IMR-90 (cell line): Measurements from ENCODE around the gene CENPX. TPM values are rescaled to one million over a fixed set of nuclear protein-coding genes. Genes with fewer than 3 reads are reported as not detected.

Experiments used
- ATAC-seq: fragments of 200-7000 bp; cut with Tn5 transposase; 2 replicates; pipeline ENCODE4 v1.9.1; 2020; ENCODE audit warnings: low read depth, mild to moderate bottlenecking, moderate library complexity
- BruUV-seq: library from RNA; stranded (reverse); fragments of 400-500 nt; replicated peaks from 2 replicates; lab custom pipeline; 2021; lab: Mats Ljungman, UMichigan
- CTCF ChIA-PET: fragments of 300-600 bp; formaldehyde crosslinking; extraction: SDS; loops from one replicate; lab custom pipeline; 2021; ENCODE audit warnings: antibody characterized with exemption; lab: Yijun Ruan, JAX
- POLR2A ChIA-PET: fragments of 300-600 bp; sonication (Branson Sonifier 250); formaldehyde crosslinking; loops from one replicate; lab custom pipeline; 2022; ENCODE audit warnings: antibody characterized with exemption; ENCODE audit not compliant: unreplicated experiment; lab: Charles Lee
- DNase-seq: peaks from one replicate; pipeline ENCODE4 v3.0.0; 2013
- H2AFZ ChIP-seq: replicated peaks from 2 replicates; pipeline ENCODE3; 2013; ENCODE audit warnings: low read length, mild to moderate bottlenecking; ENCODE audit not compliant: poor library complexity
- H2AK5ac ChIP-seq: 2 replicates; pipeline ENCODE4 v1.6.1; 2013; ENCODE audit warnings: low read depth, low read length, inconsistent platforms
- H2AK9ac ChIP-seq: replicated peaks from 2 replicates; pipeline ENCODE3; 2013; ENCODE audit warnings: mild to moderate bottlenecking, low read depth, low read length, moderate library complexity; ENCODE audit not compliant: poor library complexity
- H2BK120ac ChIP-seq: 2 replicates; pipeline ENCODE4 v1.6.1; 2013; ENCODE audit warnings: low read depth, low read length, inconsistent platforms
- H2BK15ac ChIP-seq: 3 replicates; pipeline ENCODE4 v1.6.1; 2013; ENCODE audit warnings: low read depth, low read length, inconsistent platforms
- H2BK20ac ChIP-seq: 2 replicates; pipeline ENCODE4 v1.6.1; 2013; ENCODE audit warnings: low read depth, mild to moderate bottlenecking, inconsistent platforms, low read length, moderate library complexity
- H2BK5ac ChIP-seq: 2 replicates; pipeline ENCODE4 v1.6.1; 2013; ENCODE audit warnings: mild to moderate bottlenecking, low read depth, low read length, inconsistent platforms; ENCODE audit not compliant: poor library complexity, severe bottlenecking
- H3K14ac ChIP-seq: replicated peaks from 2 replicates; pipeline ENCODE4 v1.6.1; 2013; ENCODE audit warnings: low read depth, low read length, inconsistent platforms
- H3K18ac ChIP-seq: 2 replicates; pipeline ENCODE4 v1.6.1; 2013; ENCODE audit warnings: low read depth, low read length, control low read depth
- H3K23ac ChIP-seq: 2 replicates; pipeline ENCODE4 v1.6.1; 2013; ENCODE audit warnings: low read depth, low read length, inconsistent platforms
- H3K27ac ChIP-seq: 2 replicates; pipeline ENCODE4 v1.5.1; 2013; ENCODE audit warnings: mild to moderate bottlenecking, control low read depth, low read length; ENCODE audit not compliant: insufficient read depth
- H3K27me3 ChIP-seq: 2 replicates; pipeline ENCODE4 v1.6.1; 2013; ENCODE audit warnings: low read length; ENCODE audit not compliant: control insufficient read depth, insufficient read depth
- H3K36me3 ChIP-seq: 2 replicates; pipeline ENCODE4 v1.6.1; 2013; ENCODE audit warnings: low read length, mixed read lengths; ENCODE audit not compliant: control insufficient read depth, insufficient read depth
- H3K4ac ChIP-seq: 2 replicates; pipeline ENCODE4 v1.6.1; 2013; ENCODE audit warnings: low read depth, low read length, inconsistent platforms
- H3K4me1 ChIP-seq: 2 replicates; pipeline ENCODE4 v1.6.1; 2013; ENCODE audit warnings: low read length, mixed read lengths; ENCODE audit not compliant: control insufficient read depth, insufficient read depth
- H3K4me2 ChIP-seq: 2 replicates; pipeline ENCODE4 v1.6.1; 2013; ENCODE audit warnings: low read depth, mild to moderate bottlenecking, control low read depth, low read length, moderate library complexity
- H3K4me3 ChIP-seq: 2 replicates; pipeline ENCODE4 v1.5.1; 2013; ENCODE audit warnings: low read depth, mild to moderate bottlenecking, control low read depth, low read length, moderate library complexity; ENCODE audit not compliant: insufficient read depth
- H3K56ac ChIP-seq: 2 replicates; pipeline ENCODE4 v1.6.1; 2013; ENCODE audit warnings: low read length, inconsistent platforms; ENCODE audit not compliant: insufficient read depth; ENCODE audit errors: extremely low read depth
- H3K79me1 ChIP-seq, 2 experiments: 2 replicates each; pipeline ENCODE4 v1.6.1; 2013; ENCODE audit warnings: low read length in 2 of 2, inconsistent platforms in 1 of 2, low read depth in 1 of 2
- H3K9ac ChIP-seq: 2 replicates; pipeline ENCODE4 v1.6.1; 2013; ENCODE audit warnings: low read depth, low read length, control low read depth
- H3K9me1 ChIP-seq: 2 replicates; pipeline ENCODE4 v1.6.1; 2013; ENCODE audit warnings: low read length, inconsistent platforms; ENCODE audit not compliant: insufficient read depth
- H3K9me3 ChIP-seq: 2 replicates; pipeline ENCODE4 v1.6.1; 2013; ENCODE audit warnings: low read length; ENCODE audit not compliant: control insufficient read depth, insufficient read depth
- H4K20me1 ChIP-seq: 2 replicates; pipeline ENCODE4 v1.6.1; 2013; ENCODE audit warnings: low read length, inconsistent platforms; ENCODE audit not compliant: insufficient read depth
- H4K5ac ChIP-seq: 2 replicates; pipeline ENCODE4 v1.6.1; 2013; ENCODE audit warnings: mild to moderate bottlenecking, low read depth, low read length, control low read depth
- H4K8ac ChIP-seq, 2 experiments: 2 replicates each; pipeline ENCODE4 v1.6.1; 2013; ENCODE audit warnings: low read depth in 2 of 2, low read length in 2 of 2, control low read depth in 1 of 2, inconsistent platforms in 1 of 2
- H4K91ac ChIP-seq: 2 replicates; pipeline ENCODE4 v1.6.1; 2013; ENCODE audit warnings: low read depth, low read length, inconsistent platforms; ENCODE audit not compliant: insufficient read depth
- FOS ChIP-seq: fragments of 150-350 bp; IDR thresholded peaks from 2 replicates; pipeline ENCODE4 v1.6.1; 2016; ENCODE audit warnings: low read depth, low read length
- WGBS, 2 experiments: methylation state at CpG; one replicate each; pipeline versions ENCODE4 v1.1.5 to v1.1.7; 2013; ENCODE audit warnings: missing lambda C conversion rate in 2 of 2; ENCODE audit not compliant: insufficient read length in 1 of 2; ENCODE audit errors: extremely low coverage in 2 of 2; 5-methylcytosine and 5-hydroxymethylcytosine counted together
- dilution Hi-C: fragments of 300-500 bp; cut with HindIII; formaldehyde crosslinking; loops from one replicate; pipeline ENCODE4 v1.14.3; 2018; ENCODE audit warnings: low sequenced_read_pairs; ENCODE audit not compliant: unreplicated experiment
- in situ Hi-C: fragments of 300-500 bp; cut with MboI; formaldehyde crosslinking; loops from 3 replicates; pipeline ENCODE4 v1.14.3; 2019; ENCODE audit warnings: low sequenced_read_pairs, inconsistent platforms, mixed read lengths
- intact Hi-C: fragments of 100-400 bp; cut with micrococcal nuclease; formaldehyde crosslinking; loops from 2 replicates; pipeline ENCODE4 v1.10.0; 2022
- polyA plus RNA-seq, 3 experiments: library from polyadenylated mRNA; depleted of rRNA; stranded (reverse); fragments of >200 nt; gene quantifications; 2 replicates each; pipeline ENCODE4 v1.2.3, GENCODE V29; 2012; ENCODE audit warnings: low replicate concordance in 1 of 3
- total RNA-seq: library from RNA; depleted of rRNA; stranded (reverse); fragments of >200 nt; gene quantifications from 2 replicates; pipeline ENCODE4 v1.2.3, GENCODE V29; 2012

CENPX gene
- total and polyA plus RNA-seq, 2 of the 4 experiments (the other 2 are of a cell fraction), result 44.8 to 86.8 TPM

GRCh38 chr17:81980122-81980521 is 42.6 kb downstream of the CENPX start:
- H4K8ac ChIP-seq, result no peak overlapping the region
- WGBS, 2 experiments, result 100% methylated on average over 2 of the region's 4 CpGs; no CpG with 5 or more reads in 1 of the 2 experiments
- H2AFZ ChIP-seq, result no peak overlapping the region
- no peak overlapping the region for H3K4me2 ChIP-seq
- H2BK120ac ChIP-seq, result no peak overlapping the region
- TF ChIP-seq FOS, result no peak
- H3K56ac ChIP-seq, result no peak overlapping the region
- POLR2A ChIA-PET, result no interaction called here
- ATAC-seq (no peak), DNase-seq (no peak)
- H3K18ac ChIP-seq, result no peak overlapping the region
- H4K5ac ChIP-seq, result no peak overlapping the region
- CTCF ChIA-PET, result no interaction called here
- intact Hi-C loops, result no loop called here
- no peak overlapping the region for H4K91ac ChIP-seq
- peaks cover 3% of the 10 kb centered on the region for H3K4me1 ChIP-seq
- H3K79me1 ChIP-seq, result peaks cover 10 to 25% of the 10 kb centered on the region in 2 experiments; a peak in 3 of 4 replicates
- no peak overlapping the region for H3K9ac ChIP-seq
- H3K14ac ChIP-seq, result no peak overlapping the region
- H2AK9ac ChIP-seq, result no peak overlapping the region
- in situ Hi-C loops, result no loop called here
- no peak overlapping the region for H2BK20ac ChIP-seq
- H3K4ac ChIP-seq, result no peak overlapping the region
- H3K36me3 ChIP-seq, result peaks cover 18% of the 10 kb centered on the region
- H3K4me3 ChIP-seq, result no peak overlapping the region
- peaks cover 13% of the 10 kb centered on the region for H3K9me1 ChIP-seq
- H4K20me1 ChIP-seq, result no peaks in the 10 kb centered on the region
- dilution Hi-C loops, result no loop called here
- H3K27ac ChIP-seq, result no peak overlapping the region
- no peak overlapping the region for H2AK5ac ChIP-seq
- BruUV-seq, result no TSS peak
- no peak overlapping the region for H2BK5ac ChIP-seq
- no peak overlapping the region for H3K23ac ChIP-seq
- H3K9me3 ChIP-seq, result no peaks in the 10 kb centered on the region
- H2BK15ac ChIP-seq, result no peak overlapping the region
- H3K27me3 ChIP-seq, result no peaks in the 10 kb centered on the region
